ENCODE data around the gene OTOS.

Gene OTOS

GRCh38 chr2:240140511-240140910, at the start of gene OTOS:
Gene OTOS (minus strand): TSS chr2:240140658. CDS start chr2:240140326, 332 bp downstream.
- no peak for DNase-seq

GRCh38 chr2:240189686-240190085, 49.2 kb upstream of the OTOS start:
- DNase-seq: no peak

- no peak for DNase-seq
Observed at GRCh38 chr2:240187989-240188590, 47.6 kb upstream of the OTOS start.

GRCh38 chr2:240186191-240186725, 45.8 kb upstream of the OTOS start:
- no peak for DNase-seq

- DNase-seq: no peak
Observed at GRCh38 chr2:240184656-240185055, 44.2 kb upstream of the OTOS start.

- DNase-seq: no peak
Observed at GRCh38 chr2:240183875-240184590, 43.6 kb upstream of the OTOS start.

GRCh38 chr2:240183006-240183874, 42.8 kb upstream of the OTOS start:
- no peak for DNase-seq

- no peak for DNase-seq
Observed at GRCh38 chr2:240182476-240182875, 42.0 kb upstream of the OTOS start.

- no peak for DNase-seq
Observed at GRCh38 chr2:240182001-240182400, 41.5 kb upstream of the OTOS start.

- no peak for DNase-seq
Observed at GRCh38 chr2:240179941-240180666, 39.6 kb upstream of the OTOS start.

- no peak for DNase-seq
Observed at GRCh38 chr2:240179186-240179815, 38.8 kb upstream of the OTOS start.

GRCh38 chr2:240178564-240178963, 38.1 kb upstream of the OTOS start:
- DNase-seq: no peak

- no peak for DNase-seq
Observed at GRCh38 chr2:240174496-240174895, 34.0 kb upstream of the OTOS start.

- no peak for DNase-seq
Observed at GRCh38 chr2:240172071-240172895, 31.8 kb upstream of the OTOS start.

GRCh38 chr2:240170883-240171282, 30.4 kb upstream of the OTOS start:
- DNase-seq: no peak

GRCh38 chr2:240170354-240170735, 29.9 kb upstream of the OTOS start:
- DNase-seq: no peak

- DNase-seq: no peak
Observed at GRCh38 chr2:240169486-240170353, 29.3 kb upstream of the OTOS start.

- DNase-seq: no peak
Observed at GRCh38 chr2:240168546-240169361, 28.3 kb upstream of the OTOS start.

GRCh38 chr2:240168041-240168440, 27.6 kb upstream of the OTOS start:
- no peak for DNase-seq

GRCh38 chr2:240167588-240167880, 27.1 kb upstream of the OTOS start:
- no peak for DNase-seq
